NCI-H748 (cell line): ENCODE data around the gene B4GALT3.

Experiments used
- DNase-seq: peaks from one replicate; lab custom pipeline; 2025; ENCODE audit not compliant: unreplicated experiment; lab: John Stamatoyannopoulos, UW

Gene B4GALT3

DNA sequence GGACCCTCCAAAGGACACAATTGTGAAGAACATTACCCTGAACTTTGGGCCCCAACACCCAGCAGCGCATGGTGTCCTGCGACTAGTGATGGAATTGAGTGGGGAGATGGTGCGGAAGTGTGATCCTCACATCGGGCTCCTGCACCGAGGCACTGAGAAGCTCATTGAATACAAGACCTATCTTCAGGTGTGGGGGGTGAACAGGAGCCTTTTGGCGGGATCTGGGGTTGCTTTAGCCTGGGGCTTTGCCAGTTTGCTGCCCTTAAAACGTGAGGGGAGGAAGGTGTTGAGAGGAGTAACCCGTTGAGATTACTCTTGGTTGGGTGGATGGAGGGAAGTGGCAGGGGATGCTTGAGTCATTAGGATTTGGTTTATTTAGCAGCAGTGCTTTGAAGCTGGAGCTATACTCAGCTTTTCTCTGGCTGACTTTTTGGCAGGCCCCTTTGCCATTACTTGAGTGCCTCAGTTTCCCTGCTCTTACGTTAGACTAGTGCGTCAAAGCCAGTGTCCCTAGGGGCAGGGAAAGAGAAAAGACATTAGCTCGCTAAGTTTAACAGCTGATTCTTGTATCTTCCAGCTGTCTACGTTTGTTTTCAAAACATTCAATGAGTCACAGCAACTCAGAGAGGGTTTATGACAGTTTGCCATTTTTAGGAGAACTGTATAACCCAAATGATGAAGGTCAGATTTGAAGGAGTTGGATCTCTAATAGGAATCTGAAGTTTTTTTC lies 29.3 kb upstream of the B4GALT3 start:
- no peak for DNase-seq

DNA sequence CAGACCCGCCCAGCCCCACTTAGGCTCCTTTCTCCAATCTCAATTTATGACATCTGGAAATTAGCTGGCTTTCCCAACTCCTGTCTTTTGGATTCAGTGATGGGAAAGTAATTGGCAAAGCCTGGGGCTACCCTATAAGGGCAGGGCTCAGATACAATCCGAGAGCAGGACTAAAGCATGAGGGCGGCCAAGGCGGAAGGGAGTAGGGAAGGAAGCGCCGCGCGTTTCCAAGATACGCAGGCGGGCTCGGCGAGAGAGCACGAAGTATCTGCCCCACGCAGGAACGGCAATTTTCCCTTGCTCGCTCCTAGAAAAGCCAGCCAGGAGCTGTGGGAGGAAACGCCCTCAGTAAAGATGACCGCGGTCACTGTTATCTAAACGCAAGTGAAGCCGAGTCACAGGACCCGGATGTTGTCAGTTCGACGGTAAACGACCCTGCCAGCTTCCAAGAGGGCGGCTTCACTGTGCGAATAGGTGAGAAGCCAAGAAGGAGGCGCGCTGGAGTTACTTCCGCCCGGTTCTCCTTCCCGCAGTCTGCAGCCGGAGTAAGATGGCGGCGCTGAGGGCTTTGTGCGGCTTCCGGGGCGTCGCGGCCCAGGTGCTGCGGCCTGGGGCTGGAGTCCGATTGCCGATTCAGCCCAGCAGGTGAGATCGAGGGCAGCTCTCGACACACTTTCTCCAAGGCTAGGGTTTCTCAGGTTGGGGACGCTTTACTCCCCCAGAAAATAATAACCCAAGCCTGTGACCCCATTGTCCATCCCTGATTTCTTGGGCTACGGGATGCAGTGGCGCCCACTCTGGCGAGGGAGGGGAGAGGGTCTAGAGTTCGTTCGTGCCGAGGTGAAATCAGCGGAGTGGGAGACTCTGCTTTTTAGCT lies 24.8 kb upstream of the B4GALT3 start, which contains the start of gene NDUFS2:
Gene NDUFS2 (plus strand): TSS at position 532 of the 877 bp plus-strand sequence. CDS start 19 bp downstream, at position 551.
- peak; percentile 99 for DNase-seq

- DNase-seq: no peak
Observed at GRCh38 chr1:161200992-161201835, 23.9 kb upstream of the B4GALT3 start.

- no peak for DNase-seq
Observed at GRCh38 chr1:161200421-161200991, 23.2 kb upstream of the B4GALT3 start.

DNA sequence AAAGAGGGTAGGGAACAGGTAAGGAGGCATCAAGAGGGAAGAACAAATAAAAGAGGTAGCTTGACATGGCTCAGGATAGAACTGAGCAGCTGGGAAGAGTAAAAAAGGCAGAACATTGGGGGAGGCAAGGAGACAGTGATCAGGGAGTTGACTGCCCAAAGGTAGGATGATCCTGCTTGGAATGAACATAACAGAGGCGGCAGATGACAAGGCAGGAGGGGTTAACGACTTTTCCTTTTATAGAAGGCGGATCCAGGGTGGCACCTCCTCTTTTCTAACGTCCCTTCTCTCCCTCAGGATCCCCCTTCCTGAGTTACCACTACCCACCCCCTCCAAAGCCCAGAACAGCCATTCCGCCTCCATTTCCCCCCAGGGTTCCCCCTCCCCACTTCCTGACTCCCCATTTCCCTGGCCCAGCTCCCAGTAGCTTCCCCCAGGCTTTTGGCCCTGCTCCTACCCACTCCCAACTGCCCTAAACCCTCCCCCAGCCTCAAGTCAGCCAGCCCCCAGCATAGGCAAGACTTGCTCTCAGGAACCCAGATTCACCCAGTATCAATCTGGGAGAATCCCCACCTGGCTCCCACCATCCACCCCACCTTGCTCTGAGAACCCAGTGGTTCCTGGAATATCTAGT lies 22.3 kb upstream of the B4GALT3 start:
- no peak for DNase-seq

- DNase-seq: no peak
Observed at GRCh38 chr1:161198897-161199431, 21.7 kb upstream of the B4GALT3 start, which contains the start of gene ADAMTS4. Gene ADAMTS4, minus strand, starts transcription at chr1:161199054. Its CDS starts 427 bp downstream, at chr1:161198627.

DNA sequence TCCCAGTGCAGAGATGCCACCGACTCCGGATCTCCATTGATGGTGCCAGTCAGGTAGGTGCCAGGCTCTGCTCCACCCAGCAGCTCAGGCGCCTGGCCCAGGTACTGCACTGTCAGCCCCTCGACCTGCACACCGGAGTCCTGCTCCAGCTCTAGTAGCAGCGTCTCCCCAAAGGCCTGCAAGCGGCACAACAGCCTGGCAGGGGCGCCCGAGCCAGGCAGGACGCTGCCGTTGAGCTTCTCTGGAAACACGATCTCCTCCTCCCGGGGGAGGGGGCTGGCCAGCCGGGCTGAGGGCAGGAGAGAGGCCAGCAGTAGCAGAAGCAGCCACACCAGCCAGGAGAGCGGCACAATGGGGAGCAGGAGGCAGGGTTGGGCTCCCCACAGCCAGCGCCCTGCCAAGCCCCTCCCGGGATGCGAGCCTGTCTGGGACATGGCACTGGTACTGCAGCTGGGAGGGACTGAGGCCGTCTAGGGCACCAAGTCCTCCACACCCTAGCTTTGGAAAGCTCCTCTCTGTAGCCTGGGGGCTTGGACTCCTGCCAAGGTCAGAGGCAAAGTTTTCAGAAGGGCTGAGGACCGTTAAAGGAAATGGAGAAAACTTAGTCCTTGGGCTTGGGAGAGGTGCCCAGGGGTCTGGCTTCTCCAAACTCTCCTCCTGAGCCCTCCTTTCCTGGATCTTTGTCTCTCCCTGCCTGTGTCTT lies 21.0 kb upstream of the B4GALT3 start:
- DNase-seq: peak; percentile 13

DNA sequence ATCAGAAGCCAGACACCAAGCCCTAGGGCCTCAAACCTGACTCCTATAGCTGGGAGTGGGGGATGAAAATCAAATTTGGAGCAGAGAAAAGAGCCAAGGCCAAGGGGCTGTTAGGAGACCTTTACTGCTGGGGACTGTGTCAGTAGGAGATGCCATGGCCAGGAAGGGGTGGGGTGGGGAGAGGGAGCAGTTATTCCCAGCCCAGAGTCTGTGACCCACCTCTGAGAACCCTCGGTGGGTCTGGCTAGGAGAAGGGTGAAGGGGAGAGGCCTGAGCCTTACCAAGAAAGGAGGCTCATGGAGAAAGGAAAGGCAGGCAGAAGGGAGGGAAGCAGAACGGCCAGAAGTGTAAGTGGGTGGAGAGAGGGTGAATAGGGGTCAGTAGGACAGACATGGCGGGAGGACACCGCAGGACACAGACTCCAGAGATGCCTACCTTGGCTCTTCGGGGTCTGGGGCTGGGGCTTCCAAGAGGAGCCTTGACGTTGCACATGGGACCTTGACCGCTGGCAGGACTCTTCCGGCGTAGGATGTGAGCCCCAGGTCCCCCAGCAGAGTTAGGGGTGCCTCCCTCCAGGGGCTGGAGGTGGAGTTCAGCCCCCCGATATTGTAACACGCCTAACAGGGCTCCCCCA lies 20.4 kb upstream of the B4GALT3 start:
- DNase-seq: no peak

DNA sequence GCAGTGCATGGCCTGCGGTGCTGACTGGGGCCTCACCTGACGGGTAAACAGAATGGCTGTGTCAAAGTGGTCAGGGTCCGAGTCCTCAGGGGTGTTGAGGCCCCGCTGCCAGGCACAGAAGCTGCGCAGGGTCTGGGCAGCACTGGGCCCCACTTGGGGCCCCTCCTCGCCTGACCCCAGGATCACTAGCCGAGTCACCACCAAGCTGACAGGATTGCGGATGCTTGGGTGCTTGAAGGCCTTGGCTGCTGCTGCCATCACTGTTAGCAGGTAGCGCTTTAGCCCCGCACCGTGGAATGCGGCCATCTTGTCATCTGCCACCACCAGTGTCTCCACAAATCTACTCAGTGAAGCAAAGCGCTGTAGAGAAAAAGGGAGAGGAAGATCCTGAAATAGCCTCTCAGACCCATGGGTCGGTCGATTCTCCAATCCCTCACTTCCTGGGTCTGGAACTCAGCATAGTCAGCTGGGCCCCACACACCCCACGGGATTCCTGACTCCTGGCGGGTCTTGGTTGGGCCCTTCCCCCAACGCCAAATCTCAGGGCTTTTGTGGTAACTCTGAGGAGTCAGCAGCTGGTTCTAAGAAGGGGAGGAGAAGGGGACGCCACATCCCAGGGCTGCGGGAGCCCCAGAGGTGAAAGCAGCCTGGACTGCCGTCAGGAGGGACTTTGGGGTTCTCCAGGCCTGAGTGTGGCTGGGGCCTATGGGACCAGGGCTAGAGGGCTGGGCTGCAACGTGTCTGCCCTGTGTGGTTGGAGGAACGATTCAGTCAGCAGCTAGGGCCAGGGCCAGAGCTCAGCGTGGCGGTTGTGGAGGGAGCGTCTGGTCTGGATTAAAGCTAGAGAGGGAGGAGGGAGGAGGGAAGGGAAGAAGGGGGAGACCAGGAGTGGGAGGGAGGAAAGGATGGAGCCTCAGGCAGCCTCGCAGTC lies 19.5 kb upstream of the B4GALT3 start:
- DNase-seq: no peak

DNA sequence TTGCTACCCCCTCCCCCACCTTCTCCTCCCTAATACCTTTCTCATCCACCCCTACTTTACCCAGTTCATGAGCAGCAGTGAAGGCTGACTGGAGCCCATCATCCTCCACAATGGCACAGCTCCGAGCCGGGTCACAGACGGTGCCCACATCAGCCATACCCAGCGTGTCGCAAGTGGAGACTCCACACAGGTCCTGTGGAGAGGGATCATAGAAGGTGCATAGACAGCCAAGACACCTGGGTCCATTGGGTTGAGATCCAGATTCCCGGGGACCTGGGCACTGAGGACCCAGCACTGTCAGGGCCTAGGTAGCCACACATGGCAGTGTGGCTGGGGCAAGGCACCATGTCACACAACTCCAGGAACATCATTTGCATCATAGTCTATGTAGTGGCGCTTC lies 18.8 kb upstream of the B4GALT3 start:
- DNase-seq: no peak

DNA sequence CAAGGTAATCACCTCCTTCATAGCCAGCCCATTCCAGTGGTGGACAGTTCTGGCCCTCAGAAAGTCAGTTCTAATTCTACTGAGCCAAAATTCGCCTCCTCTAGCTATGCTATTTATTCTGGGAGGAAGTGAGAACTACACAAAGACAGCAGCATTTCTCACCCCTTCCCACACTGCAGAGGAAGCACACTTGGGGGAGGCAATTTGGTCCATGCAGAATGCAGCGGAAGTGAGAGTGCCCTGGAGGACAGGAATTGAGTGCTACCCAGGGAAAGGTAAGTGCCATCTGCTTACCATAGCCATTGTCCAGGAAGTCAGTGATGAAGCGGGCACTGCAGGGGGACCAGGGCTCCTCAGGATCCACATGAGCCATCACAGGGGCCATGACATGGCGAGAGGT lies 17.9 kb upstream of the B4GALT3 start:
- no peak for DNase-seq

DNA sequence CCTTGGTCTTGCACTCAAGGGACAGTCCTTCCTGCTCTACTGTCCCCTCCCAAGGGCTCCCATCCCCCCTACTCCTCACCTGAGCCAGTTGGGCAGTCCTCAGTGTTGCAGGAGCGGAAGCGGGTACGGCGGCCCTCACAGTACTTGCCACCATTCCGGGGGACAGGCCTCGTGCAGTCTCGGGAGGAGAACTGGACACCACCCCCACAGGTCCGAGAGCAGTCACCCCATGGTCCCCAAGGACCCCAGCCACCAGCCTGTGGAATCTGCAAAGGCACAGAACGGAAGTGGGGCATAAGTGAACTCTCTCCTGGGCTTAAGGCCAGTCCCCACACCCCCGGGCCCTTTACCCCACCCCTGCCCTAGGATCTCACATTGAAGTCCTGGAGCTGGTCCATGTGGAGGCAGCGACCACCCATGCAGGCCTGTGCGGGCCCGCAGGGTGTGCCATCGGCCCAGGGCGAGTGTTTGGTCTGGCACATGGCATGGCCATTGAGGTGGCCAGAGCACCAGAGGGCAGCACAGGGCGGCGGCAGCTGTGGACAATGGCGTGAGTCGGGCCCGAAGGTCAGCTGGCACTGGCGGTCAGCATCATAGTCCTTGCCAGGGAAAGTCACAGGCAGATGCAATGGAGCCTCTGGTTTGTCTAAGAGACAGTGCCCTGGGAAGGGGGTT lies 16.4 kb upstream of the B4GALT3 start:
- no peak for DNase-seq

GRCh38 chr1:161192476-161193465 lies 15.5 kb upstream of the B4GALT3 start:
- DNase-seq: peak; percentile 74

GRCh38 chr1:161191971-161192370 lies 14.7 kb upstream of the B4GALT3 start:
- DNase-seq: no peak

- DNase-seq: no peak
Observed at GRCh38 chr1:161190962-161191521, 13.7 kb upstream of the B4GALT3 start.

GRCh38 chr1:161189036-161189435 lies 11.7 kb upstream of the B4GALT3 start:
- DNase-seq: no peak
